GOT3 (cell line): ENCODE results near the gene SLBP.

ENCODE experiments used
- DNase-seq: peaks from one replicate; lab custom pipeline; 2025; ENCODE audit warnings: mixed read lengths; lab: John Stamatoyannopoulos, UW

Gene SLBP

GRCh38 chr4:1749370-1749769, 37.3 kb upstream of the SLBP start:
- no peak for DNase-seq

GRCh38 chr4:1748465-1748995, 36.4 kb upstream of the SLBP start:
- no peak for DNase-seq

- DNase-seq: no peak
Observed at GRCh38 chr4:1747603-1747967, 35.5 kb upstream of the SLBP start.

- no peak for DNase-seq
Observed at GRCh38 chr4:1746919-1747602, 34.9 kb upstream of the SLBP start.

GRCh38 chr4:1746265-1746691, 34.2 kb upstream of the SLBP start:
- DNase-seq: peak; percentile 26

- no peak for DNase-seq
Observed at GRCh38 chr4:1745697-1746096, 33.6 kb upstream of the SLBP start.

GRCh38 chr4:1745165-1745564, 33.0 kb upstream of the SLBP start:
- no peak for DNase-seq

- DNase-seq: no peak
Observed at GRCh38 chr4:1744552-1744951, 32.4 kb upstream of the SLBP start.

- DNase-seq: no peak
Observed at GRCh38 chr4:1743975-1744374, 31.9 kb upstream of the SLBP start.

GRCh38 chr4:1743551-1743950, 31.4 kb upstream of the SLBP start:
- DNase-seq: no peak

GRCh38 chr4:1741208-1741607, 29.1 kb upstream of the SLBP start:
- no peak for DNase-seq

GRCh38 chr4:1740021-1740545, 28.0 kb upstream of the SLBP start:
- no peak for DNase-seq

- DNase-seq: no peak
Observed at GRCh38 chr4:1739358-1739757, 27.2 kb upstream of the SLBP start.

GRCh38 chr4:1738410-1738809, 26.3 kb upstream of the SLBP start:
- DNase-seq: no peak

GRCh38 chr4:1737666-1738065, 25.5 kb upstream of the SLBP start:
- no peak for DNase-seq

- DNase-seq: no peak
Observed at GRCh38 chr4:1736812-1737211, 24.7 kb upstream of the SLBP start.

GRCh38 chr4:1735215-1735614, 23.1 kb upstream of the SLBP start:
- DNase-seq: no peak

GRCh38 chr4:1732911-1733310, 20.8 kb upstream of the SLBP start:
- no peak for DNase-seq

GRCh38 chr4:1731180-1731579, 19.1 kb upstream of the SLBP start:
- DNase-seq: no peak

GRCh38 chr4:1730532-1731135, 18.5 kb upstream of the SLBP start:
- DNase-seq: no peak

GRCh38 chr4:1728061-1728980, 16.2 kb upstream of the SLBP start:
- no peak for DNase-seq
